ENCODE measurements around the gene SHC1.
A peak's percentile ranks its signal among the peaks of the same experiment; 100 is the strongest.

SHC1 gene

GRCh38 chr1:154937085-154937987 is 33.2 kb downstream of the SHC1 start:
- DNase-seq (ENCODE audit: low read depth) = no peak

- DNase-seq (ENCODE audit: low read depth) = peak; percentile 89
Observed at GRCh38 chr1:154936555-154937084, 33.9 kb downstream of the SHC1 start, which contains the start of gene PMVK. Gene PMVK, minus strand, starts transcription at chr1:154936719. Its CDS starts 34 bp downstream, at chr1:154936685.

GRCh38 chr1:154935749-154936554 is 34.6 kb downstream of the SHC1 start:
- DNase-seq (ENCODE audit: low read depth) = no peak

- DNase-seq (ENCODE audit: low read depth) = no peak
Observed at GRCh38 chr1:154934358-154934948, 36.1 kb downstream of the SHC1 start.

- DNase-seq (ENCODE audit: low read depth) = no peak
Observed at GRCh38 chr1:154931940-154932487, 38.5 kb downstream of the SHC1 start.

- no peak for DNase-seq (ENCODE audit: low read depth)
Observed at GRCh38 chr1:154926201-154926600, 44.3 kb downstream of the SHC1 start.

GRCh38 chr1:154925335-154926170 is 45.0 kb downstream of the SHC1 start:
- DNase-seq (ENCODE audit: low read depth) = no peak

- no peak for DNase-seq (ENCODE audit: low read depth)
Observed at GRCh38 chr1:154923695-154924094, 46.9 kb downstream of the SHC1 start.

- DNase-seq (ENCODE audit: low read depth) = no peak
Observed at GRCh38 chr1:154913273-154913672, 57.3 kb downstream of the SHC1 start.

- DNase-seq (ENCODE audit: low read depth) = no peak
Observed at GRCh38 chr1:154912755-154913154, 57.8 kb downstream of the SHC1 start.

Data from stimulated activated CD8-positive, alpha-beta memory T cell treated with anti-CD3 and anti-CD28 coated beads, Interleukin-12 subunit alpha, Interleukin-12 subunit beta, amount 100 ng/mL, for 4 hours (primary cell).